Measurements from ENCODE around the gene OR4D2.

DNA sequence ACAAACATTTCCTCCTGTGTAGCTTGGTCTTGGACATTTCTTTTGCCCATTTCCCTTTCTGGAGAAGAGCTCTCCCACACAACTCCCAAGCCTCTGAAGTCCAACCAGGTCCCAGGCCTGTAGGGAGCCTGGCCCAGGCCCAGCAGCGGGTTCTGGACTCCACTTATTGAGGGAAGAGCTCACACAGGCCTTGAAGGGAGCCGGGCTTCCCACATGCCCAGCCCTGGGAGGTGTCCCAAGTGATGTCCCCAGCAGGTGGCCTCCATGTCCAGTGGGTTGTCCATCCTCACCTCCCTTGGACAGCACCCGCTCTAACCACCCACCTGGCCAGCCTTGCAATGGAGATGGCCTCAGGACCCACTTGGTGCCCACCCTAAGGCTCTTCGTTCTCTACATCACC is 19.8 kb downstream of the OR4D2 start:
- TF ChIP-seq CTCF (IDR thresholded peaks at IDR 0.05) (no peak), POLR2AphosphoS5 (IDR thresholded peaks at IDR 0.05; ENCODE audit: insufficient read depth in 1 of 2, low read depth in 1 of 2) (no peak)

All from vagina (tissue), 2 donors.